GM18508 (cell line): ENCODE measurements around the gene ADCY2.

ENCODE experiments used
- ATAC-seq: cut with Tn5 transposase; IDR thresholded peaks from one replicate; pipeline ENCODE4 v1.9.1; 2021; ENCODE audit warnings: moderate number of reproducible peaks; ENCODE audit not compliant: insufficient read depth, unreplicated experiment

The ADCY2 gene

DNA sequence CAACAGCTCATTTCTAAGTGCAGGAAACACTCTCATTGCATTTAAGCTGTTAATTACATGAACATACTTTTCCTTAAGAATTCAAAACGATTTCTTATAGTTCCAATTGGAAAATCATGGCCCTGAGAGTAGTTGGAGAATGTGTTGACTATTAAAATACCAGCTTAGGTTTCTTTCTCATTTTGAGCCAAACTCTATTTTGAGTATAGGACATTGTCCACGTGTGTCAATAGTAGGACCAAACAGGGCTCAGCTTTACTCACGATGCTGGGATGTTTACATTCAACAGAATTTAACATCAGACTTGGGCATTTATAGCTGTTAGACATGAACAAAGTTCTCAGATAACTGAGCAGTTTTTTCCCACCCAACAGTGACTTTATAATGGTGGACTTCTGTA is 39.6 kb downstream of the ADCY2 start:
- no peak for ATAC-seq

- ATAC-seq: no peak
Observed at GRCh38 chr5:7436521-7436920, 40.6 kb downstream of the ADCY2 start.

- no peak for ATAC-seq
Observed at GRCh38 chr5:7437836-7438235, 41.9 kb downstream of the ADCY2 start.

DNA sequence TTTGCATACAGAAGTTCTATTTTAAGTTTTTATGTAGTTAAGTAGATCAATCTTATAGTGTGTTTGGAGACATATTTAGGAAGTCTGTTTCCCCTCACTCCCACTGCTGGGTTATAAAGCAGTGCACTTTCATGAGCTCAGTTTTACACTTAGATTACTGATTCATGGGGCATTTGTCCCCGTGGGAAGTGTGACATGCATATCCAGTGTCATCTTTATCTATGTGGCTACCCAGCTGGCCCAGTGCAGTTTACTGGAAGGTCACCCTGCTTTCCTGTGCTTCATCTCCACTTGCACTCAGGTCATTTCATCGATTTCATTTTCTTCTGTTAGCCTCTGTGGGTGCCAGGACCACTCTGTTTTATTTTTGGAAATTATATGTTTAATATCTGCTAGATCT is 49.1 kb downstream of the ADCY2 start:
- ATAC-seq: no peak

DNA sequence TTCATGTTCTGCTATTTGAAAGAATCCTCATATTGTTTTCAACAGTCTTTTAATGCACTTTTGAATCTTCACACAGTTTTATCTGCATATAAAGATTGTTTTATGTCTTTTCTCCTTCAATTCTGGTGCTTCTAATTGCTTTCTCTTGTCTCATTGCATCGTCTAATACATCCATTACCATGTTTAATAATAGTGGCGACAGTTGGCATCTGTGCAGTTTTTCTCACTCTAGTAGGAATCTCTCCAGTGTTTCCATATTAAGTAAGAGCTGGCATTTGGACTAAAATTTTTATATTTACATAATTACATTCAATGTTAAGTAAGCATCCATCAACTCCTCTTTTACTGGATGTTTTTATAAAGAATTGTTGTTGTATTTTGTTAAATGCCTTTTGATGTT is 49.9 kb downstream of the ADCY2 start:
- ATAC-seq: no peak

DNA sequence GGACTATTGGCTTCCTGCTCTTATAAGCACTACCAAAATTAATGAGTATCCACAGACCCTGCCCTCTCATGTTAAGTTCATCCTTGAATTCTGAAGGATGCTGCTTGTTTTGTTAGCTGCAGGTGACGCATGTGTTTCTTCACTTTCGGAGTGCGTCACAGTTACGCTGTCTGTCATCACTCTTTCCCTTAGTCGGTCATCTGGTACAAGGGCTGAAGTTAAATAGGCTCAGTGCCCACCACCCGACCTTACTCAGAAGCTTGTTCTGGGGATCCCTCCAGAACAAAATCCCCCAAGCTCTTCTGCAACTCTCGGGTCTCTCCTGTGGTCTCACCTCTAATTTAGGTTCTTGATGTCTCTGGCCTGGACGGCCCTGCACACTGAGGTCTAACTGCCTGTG is 51.0 kb downstream of the ADCY2 start:
- ATAC-seq: no peak

DNA sequence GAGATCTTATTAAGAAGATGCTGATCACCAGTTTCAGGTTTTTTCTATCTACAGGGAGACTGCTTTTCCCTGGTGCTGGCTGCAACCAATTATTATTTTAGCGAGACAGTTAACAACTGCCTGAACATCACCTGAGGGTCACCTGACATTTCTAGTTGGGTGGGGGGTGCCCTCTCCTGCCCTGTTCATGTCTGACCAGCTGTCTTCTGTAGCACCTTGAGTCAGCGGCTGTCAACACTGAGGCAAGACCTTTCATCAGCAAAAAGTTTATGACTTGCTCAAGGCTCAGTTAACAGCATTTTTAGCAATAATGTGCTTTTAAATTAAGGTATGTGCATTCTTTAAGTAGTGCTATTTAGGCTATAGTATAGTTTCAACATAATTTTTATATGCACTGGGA is 58.0 kb downstream of the ADCY2 start:
- ATAC-seq: no peak

DNA sequence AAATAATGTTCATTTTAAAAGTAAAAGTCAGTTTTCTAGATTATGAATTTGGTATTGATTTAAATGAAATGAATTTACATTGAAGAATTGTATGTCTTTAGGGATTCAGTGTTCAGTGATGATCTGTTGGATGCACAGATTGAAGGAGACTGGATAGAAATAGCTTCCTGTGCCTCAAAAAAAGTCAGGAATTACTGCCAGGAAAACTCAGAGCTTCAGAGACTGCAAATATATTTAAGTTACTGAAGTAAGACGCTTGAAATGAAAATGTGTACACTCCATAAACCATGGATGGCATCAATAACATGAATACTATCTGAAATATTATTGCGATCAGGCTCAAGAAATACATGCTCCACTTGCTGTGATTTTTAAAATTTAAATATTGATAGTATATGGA is 60.3 kb downstream of the ADCY2 start:
- ATAC-seq: no peak

DNA sequence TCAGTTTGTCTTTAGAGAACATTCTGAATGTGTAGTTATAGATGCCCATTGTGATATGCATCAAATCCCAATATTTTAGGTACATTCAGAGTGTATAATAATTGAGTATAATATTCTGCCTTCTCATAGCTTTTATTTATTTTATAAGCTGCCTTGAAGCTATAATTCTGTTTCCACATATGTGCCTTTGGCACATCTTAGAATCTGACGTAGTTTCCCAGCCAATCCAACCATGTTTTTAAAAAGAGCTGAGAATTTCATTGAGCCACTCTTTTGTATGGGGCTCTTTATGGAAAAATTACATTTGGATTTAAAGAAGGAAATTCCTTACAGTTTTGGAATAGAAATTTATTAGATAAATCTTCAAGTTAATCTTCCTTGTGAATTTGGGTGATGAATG is 65.4 kb downstream of the ADCY2 start:
- no peak for ATAC-seq

GRCh38 chr5:7462758-7463157 is 66.8 kb downstream of the ADCY2 start:
- ATAC-seq: no peak

DNA sequence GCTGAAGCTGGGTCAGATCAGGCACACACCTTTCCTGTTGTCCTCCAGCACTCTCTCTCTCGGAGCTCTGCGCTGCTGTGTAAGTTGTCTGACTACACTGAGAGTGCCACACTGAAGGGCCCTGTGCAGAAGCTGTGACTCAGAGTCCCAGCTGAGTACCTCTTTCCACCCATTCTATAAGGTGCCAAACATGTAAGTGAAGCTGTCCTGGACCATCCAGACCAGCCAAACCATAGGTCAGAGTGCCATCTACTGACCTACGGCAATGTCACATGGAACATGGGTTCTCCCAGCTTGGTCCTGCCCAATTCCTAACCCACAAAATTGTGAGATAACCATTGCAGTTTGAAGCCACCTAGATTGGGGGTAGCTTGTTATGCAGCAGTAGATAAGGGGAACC is 68.2 kb downstream of the ADCY2 start:
- ATAC-seq: no peak

DNA sequence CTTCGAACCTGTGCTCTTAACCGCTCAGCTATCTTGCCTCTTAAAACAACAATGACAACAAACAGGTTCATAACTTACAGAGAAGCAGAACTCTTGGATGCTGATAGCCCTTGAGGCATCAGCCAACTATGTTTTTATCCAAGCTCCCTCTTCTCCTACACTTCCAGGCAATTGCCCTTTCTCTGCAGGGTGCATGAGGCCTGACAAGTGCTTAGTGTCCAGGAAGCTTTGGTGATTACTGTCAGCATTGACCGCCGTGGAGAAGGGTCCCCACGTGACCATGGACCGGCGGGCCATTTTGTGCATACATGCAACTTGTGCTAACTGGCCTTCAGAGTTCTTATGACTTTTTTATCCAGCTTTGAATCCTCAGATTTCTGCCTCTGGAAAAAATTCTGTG is 71.2 kb downstream of the ADCY2 start:
- no peak for ATAC-seq

- no peak for ATAC-seq
Observed at GRCh38 chr5:7468742-7469141, 72.8 kb downstream of the ADCY2 start.

GRCh38 chr5:7471710-7472109 is 75.8 kb downstream of the ADCY2 start:
- no peak for ATAC-seq

DNA sequence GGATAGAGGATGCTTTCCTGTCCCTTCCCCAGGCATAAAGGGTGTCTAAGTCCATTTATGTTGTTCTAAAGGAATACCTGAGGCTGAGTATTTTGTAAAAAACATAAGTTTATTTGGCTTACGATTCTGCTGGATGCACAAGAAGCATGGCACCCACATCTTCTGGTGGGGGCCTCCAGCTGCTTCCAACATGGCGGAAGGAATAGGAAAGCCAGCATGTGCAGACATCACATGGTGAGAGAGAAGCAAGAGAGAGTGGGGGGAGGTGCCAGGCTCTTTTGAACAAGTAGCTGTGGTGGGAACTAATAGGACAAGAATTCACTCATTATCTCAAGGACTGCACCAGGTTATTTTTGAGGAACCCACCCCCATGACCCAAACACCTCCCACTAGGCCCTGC is 77.2 kb downstream of the ADCY2 start:
- no peak for ATAC-seq

- no peak for ATAC-seq
Observed at GRCh38 chr5:7473668-7474215, 77.8 kb downstream of the ADCY2 start.

- no peak for ATAC-seq
Observed at GRCh38 chr5:7474821-7475403, 79.0 kb downstream of the ADCY2 start.

DNA sequence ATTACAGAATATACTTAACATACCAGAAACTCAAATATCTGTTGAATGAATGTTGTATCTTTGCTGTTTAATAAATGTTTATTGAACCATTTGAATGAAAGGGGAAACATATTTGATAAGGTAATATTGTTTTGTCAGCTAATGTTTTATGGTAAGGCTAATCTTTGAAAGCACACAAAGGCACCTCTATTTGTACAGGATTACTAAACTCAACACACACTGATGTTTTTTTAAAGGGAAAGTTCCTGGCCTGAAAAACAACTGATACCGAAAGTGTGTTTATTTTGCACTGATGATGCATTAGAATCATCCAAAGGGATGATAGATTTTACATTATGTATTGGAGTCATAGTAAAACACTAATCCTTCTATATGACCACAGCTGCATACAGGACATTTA is 82.5 kb downstream of the ADCY2 start:
- ATAC-seq: no peak

DNA sequence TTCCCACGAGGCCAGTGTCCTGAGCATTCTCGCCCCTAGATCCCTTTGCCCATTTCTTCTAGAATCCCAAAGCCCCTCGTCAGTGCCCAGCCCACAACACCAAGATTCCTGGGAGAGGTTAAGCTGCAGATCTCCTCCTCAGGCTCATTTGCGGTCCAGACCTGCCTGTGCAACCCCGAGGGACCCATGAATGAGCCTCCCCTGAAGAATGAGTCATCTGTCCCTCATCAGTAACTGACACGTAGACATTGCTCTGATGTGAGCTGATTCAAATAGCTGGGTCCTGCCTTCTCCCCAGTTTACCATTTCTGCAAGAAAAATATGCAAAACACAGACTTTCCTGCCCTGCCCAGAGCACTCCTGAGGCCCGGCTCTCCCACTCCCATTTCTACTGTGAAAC is 92.8 kb downstream of the ADCY2 start:
- ATAC-seq: no peak

DNA sequence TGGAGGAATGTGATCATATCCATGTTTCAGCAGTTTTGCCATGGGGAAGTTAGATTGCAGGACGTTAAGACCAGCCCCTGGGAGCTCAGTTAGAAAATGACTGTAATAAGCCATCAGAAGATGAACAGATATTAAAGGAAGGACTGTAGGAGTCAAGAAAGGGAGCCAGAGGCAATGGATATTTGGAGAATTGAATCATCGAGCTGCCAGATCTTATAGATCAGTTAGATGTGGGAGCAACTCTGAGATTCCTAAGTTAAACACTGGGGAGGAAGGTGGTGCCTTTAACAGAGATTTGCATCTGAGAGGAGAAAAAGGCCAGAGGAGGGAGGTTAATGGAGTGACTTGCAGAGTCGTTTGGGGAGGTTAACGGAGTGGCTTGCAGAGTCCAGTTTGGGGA is 96.4 kb downstream of the ADCY2 start:
- ATAC-seq: no peak

GRCh38 chr5:7493081-7493480 is 97.1 kb downstream of the ADCY2 start:
- no peak for ATAC-seq

DNA sequence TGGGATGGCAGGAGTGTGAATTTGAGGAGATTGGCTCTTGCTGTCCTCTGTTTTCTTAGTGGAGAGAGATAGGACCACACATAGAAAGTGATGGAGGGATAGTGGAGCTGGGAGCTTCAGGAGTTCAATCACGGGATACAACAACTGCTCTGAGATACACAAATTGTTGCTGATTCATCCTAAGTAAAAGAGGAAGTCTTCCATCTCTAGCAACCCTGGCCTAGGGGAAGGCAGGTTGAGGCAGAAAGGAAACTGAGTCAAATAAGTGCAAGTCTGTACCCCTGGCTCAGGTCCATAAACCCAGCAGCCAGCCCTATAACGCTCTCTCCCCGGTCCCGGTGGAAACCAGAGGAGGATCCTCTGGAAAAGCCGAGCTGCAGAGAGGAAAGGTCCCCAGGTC is 97.7 kb downstream of the ADCY2 start:
- no peak for ATAC-seq
